ENCODE data around the gene SEMA6B. TPM values are rescaled to one million over a fixed set of nuclear protein-coding genes. Genes with fewer than 3 reads are reported as not detected.
"Not testable (repeated sequence)": the region's sequence is repeated elsewhere in the genome, so short reads cannot be mapped to it uniquely, and the experiment has no call there.

Gene SEMA6B
- total and polyA plus RNA-seq, 8 donors: 2.1 to 24.7 (median 3.3) TPM

DNA sequence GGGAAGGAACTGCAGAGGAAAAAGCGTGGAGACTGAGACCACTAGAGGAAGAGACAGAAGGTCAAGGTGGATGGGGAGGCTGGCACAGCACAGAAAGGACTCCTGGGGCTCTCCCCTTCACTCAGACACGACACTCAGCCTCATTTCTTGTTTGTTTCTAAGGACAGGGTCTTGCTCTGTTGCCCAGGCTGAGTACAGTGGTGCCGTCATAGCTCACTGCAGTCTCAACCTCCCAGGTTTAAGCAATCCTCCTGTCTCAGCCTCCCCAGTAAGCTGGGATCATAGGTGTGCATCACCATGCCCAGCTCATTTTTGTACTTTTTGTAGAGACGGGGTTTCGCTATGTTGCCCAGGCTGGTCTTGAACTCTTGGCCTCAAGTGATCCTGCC, 11.4 kb upstream of the SEMA6B start:
- Histone ChIP-seq H3K27me3 (peaks cover 0 to 32% of the 10 kb centered on the region in 2 donors), H3K4me3 (no peak overlapping the region), H3K4me1 (peaks cover 5 to 34% of the 10 kb centered on the region in 2 donors), H3K36me3 (no peaks in the 10 kb centered on the region), H3K9me3 (no peaks in the 10 kb centered on the region), H3K27ac (no peak overlapping the region)
- DNase-seq (no peak), ATAC-seq (no peak)
- TF ChIP-seq, protein P1, sequence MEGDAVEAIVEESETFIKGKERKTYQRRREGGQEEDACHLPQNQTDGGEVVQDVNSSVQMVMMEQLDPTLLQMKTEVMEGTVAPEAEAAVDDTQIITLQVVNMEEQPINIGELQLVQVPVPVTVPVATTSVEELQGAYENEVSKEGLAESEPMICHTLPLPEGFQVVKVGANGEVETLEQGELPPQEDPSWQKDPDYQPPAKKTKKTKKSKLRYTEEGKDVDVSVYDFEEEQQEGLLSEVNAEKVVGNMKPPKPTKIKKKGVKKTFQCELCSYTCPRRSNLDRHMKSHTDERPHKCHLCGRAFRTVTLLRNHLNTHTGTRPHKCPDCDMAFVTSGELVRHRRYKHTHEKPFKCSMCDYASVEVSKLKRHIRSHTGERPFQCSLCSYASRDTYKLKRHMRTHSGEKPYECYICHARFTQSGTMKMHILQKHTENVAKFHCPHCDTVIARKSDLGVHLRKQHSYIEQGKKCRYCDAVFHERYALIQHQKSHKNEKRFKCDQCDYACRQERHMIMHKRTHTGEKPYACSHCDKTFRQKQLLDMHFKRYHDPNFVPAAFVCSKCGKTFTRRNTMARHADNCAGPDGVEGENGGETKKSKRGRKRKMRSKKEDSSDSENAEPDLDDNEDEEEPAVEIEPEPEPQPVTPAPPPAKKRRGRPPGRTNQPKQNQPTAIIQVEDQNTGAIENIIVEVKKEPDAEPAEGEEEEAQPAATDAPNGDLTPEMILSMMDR (IDR thresholded peaks at IDR 0.05): no peak
- intact Hi-C loops (cut with DNase I): loop anchor here in 1 of 2 donors (5.0 kb wide), 1 partner anchor 66 kb away; the partner anchor contains the start of gene TNFAIP8L1

DNA sequence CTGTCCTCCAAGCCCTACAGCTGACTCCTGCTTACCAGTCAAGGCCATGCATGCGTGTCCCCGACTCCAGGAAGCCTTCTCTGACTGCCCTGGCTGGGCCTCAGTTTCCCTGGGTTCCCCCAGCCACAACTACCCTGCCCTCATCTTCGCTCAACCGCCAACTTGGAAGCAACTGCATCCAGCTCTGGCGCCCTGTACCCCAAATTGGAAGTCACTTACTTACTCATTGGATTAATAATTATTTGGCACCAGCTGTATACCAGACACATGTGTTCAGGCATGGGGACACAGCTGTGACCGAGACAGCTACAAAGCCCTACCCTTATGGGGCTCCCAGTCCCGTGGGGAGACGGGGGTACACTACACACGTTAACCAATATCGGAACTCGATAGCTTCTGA, 10.9 kb upstream of the SEMA6B start:
- no peak overlapping the region for H3K27ac ChIP-seq
- DNase-seq (no peak), ATAC-seq (no peak)
- no peaks in the 10 kb centered on the region for H3K9me3 ChIP-seq
- no peak overlapping the region for H3K4me3 ChIP-seq
- H3K27me3 ChIP-seq: peaks cover 0 to 27% of the 10 kb centered on the region in 2 donors
- TF ChIP-seq, protein P1 (IDR thresholded peaks at IDR 0.05): no peak
- no peaks in the 10 kb centered on the region for H3K36me3 ChIP-seq
- intact Hi-C loops (cut with DNase I): loop anchor here in 1 of 2 donors (5.0 kb wide), 1 partner anchor 67 kb away; the partner anchor contains the start of gene TNFAIP8L1
- H3K4me1 ChIP-seq: peaks cover 5 to 30% of the 10 kb centered on the region in 2 donors

DNA sequence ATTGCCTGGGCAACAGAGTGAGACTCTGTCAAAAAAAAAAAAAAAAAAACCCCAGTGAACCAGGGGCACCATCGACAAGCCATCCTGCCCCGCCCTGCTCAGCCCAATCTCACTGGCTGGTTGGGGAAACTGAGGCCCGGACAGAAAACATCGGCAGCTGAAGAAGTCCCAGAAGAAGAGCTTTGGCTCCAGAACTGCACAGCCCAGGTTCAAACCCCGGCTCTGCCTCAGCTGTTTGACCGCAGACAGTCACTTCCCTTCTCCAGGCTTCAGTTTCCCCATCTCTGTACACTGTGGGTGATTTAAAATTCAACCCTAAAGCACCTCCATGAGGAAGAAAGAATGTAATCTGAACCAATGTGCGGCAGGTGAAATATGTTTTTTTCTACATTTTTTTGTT, 9.4 kb upstream of the SEMA6B start:
- H3K4me1 ChIP-seq: peaks cover 0 to 31% of the 10 kb centered on the region in 2 donors
- peaks cover 0 to 12% of the 10 kb centered on the region in 2 donors for H3K27me3 ChIP-seq
- ATAC-seq (peak; percentile 48), DNase-seq (no peak)
- H3K36me3 ChIP-seq: no peaks in the 10 kb centered on the region
- intact Hi-C loops (cut with DNase I): no loop called here
- TF ChIP-seq, protein P1 (IDR thresholded peaks at IDR 0.05): no peak
- no peaks in the 10 kb centered on the region for H3K9me3 ChIP-seq
- no peak overlapping the region for H3K4me3 ChIP-seq
- H3K27ac ChIP-seq: peak overlapping the region in 1 of 2 donors; percentile 57

DNA sequence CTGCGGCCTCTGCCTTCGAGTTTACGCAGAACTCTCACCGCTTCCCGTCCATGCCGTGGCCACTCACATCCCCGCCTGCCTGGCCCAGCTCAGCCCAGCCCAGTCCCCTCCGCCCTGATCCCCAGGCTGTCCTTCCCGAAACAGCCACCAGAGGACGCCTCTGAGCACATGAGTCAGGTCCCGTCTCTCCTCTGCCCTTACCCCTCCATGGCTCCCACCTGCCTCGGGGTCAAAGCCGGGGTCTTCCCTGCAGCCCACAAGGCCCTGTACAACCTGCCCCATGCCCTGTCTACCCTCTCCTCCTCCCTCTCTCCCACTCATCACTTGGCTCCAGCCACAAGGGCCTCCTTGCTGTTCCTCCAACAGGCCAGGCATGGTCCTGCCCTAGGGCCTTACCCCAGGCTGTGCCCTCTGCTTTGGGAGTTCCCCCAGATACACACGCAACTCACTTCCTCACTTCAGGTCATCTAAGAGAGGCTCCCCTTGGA, 8.1 kb upstream of the SEMA6B start:
- Histone ChIP-seq H3K9me3 (no peaks in the 10 kb centered on the region), H3K36me3 (no peaks in the 10 kb centered on the region), H3K27ac (peak overlapping the region in 1 of 2 donors; percentile 57), H3K4me1 (peaks cover 0 to 38% of the 10 kb centered on the region in 2 donors), H3K4me3 (no peak overlapping the region), H3K27me3 (peaks cover 0 to 5% of the 10 kb centered on the region in 2 donors)
- peak in 2 of 4 donors; percentile 21 to 88 for DNase-seq
- TF ChIP-seq, protein P1 (IDR thresholded peaks at IDR 0.05): peak; percentile 44 to 76
- peak; percentile 68 for ATAC-seq
- intact Hi-C loops (cut with DNase I): no loop called here

DNA sequence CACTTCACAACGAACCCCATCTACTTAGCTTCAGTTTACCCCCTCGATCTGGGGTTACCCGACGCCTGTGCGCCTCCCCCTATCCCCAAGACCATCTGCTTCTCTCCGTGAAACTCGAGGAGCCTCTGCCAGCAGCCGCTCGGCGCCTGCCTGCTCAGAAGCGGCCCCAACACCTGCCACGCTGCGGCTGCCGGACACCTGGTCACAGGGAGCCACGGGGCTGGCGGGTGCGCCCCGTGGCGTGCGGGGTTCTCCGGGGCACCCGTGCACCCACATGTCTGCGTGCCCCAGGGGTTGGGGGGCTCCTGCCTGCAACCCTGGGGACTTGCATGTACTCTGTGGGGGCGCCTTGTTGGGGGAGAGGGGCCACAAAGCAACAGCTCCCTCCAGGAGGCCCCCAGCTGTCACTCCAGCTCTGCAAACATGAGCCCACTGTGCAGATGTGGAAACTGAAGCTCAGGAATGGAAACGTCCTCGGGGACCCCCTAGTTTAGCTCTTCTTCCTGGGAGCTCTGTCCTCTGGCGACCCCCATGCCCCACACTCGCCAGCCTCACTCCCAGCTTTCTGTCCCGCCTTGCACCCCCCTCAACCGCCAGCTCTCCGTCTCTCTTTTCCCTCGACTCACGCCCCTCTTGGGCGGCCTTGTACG, 7.0 kb upstream of the SEMA6B start:
- Histone ChIP-seq H3K27ac (no peak overlapping the region), H3K27me3 (peaks cover 0 to 3% of the 10 kb centered on the region in 2 donors), H3K4me3 (no peak overlapping the region), H3K9me3 (no peaks in the 10 kb centered on the region), H3K36me3 (no peaks in the 10 kb centered on the region), H3K4me1 (peaks cover 0 to 47% of the 10 kb centered on the region in 2 donors)
- ATAC-seq (no peak), DNase-seq (no peak)
- intact Hi-C loops (cut with DNase I): no loop called here
- TF ChIP-seq, protein P1 (IDR thresholded peaks at IDR 0.05): no peak

DNA sequence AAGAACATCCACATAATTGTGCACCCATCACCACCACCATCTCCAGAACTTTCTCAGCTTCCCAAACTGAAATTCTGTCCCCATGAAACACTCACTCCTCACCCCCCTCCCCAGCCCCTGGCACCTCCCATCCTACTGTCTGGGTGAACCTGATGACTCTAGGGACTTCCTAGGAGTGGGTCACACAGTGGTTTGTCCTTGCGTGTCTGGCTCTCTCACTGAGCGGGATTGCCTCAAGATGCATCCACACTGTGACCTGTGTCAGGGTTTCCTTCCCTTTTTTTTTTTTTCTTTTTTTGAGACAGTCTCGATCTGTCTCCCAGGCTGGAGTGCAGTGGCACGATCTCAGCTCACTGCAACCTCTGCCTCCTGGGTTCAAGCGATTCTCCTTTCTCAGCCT, 4.1 kb upstream of the SEMA6B start:
- ATAC-seq: peak; percentile 54
- H3K36me3 ChIP-seq; H3K4me3 ChIP-seq; H3K27me3 ChIP-seq; intact Hi-C loops (cut with DNase I); DNase-seq; H3K9me3 ChIP-seq: not testable (repeated sequence)
- peak overlapping the region in 1 of 2 donors; percentile 74 for H3K27ac ChIP-seq
- peaks cover 0 to 66% of the 10 kb centered on the region in 2 donors for H3K4me1 ChIP-seq

DNA sequence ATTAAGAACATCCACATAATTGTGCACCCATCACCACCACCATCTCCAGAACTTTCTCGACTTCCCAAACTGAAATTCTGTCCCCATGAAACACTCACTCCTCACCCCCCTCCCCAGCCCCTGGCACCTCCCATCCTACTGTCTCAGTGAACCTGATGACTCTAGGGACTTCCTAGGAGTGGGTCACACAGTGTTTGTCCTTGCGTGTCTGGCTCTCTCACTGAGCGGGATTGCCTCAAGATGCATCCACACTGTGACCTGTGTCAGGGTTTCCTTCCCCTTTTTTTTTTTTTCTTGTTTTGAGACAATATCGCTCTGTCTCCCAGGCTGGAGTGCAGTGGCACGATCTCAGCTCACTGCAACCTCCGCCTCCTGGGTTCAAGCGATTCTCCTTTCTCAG, 2.6 kb upstream of the SEMA6B start:
- H3K4me3 ChIP-seq; H3K36me3 ChIP-seq; H3K27me3 ChIP-seq; DNase-seq; H3K9me3 ChIP-seq; intact Hi-C loops (cut with DNase I): not testable (repeated sequence)
- ATAC-seq: peak; percentile 65
- H3K4me1 ChIP-seq: peaks cover 0 to 66% of the 10 kb centered on the region in 2 donors
- peak overlapping the region in 1 of 2 donors; percentile 74 for H3K27ac ChIP-seq
